ENCODE data around the gene DCP1B. TPM values are rescaled to one million over a fixed set of nuclear protein-coding genes. Genes with fewer than 3 reads are reported as not detected.

Gene DCP1B
- total and polyA plus RNA-seq, 2 donors (not counting 3 experiments of a cell fraction or from before 2014, with no cell fraction given): 11.2 to 19.8 TPM

GRCh38 chr12:2043054-2043453, 38.8 kb upstream of the DCP1B start:
- no peaks in the 10 kb centered on the region for H3K36me3 ChIP-seq (ENCODE audit: control insufficient read depth in 2 of 2, extremely low read depth in 1 of 2, insufficient read depth in 2 of 2, low read length in 2 of 2)
- H3K9me3 ChIP-seq (replicated peaks; ENCODE audit: control insufficient read depth, insufficient read depth, low read length): no peaks in the 10 kb centered on the region
- no TSS peak for BruUV-seq (replicated peaks)
- dilution Hi-C loops (cut with MboI; ENCODE audit: extremely low pct_ligation_motif_present, low sequenced_read_pairs) (no loop called here), intact Hi-C loops (cut with micrococcal nuclease) (no loop called here)
- TF ChIP-seq GATA2 (IDR thresholded peaks at IDR 0.05; ENCODE audit: insufficient read depth, insufficient read length, low read depth, low read length) (no peak), MAX (IDR thresholded peaks at IDR 0.05; ENCODE audit: insufficient read depth, insufficient read length) (no peak), CTCF (IDR thresholded peaks at IDR 0.05; ENCODE audit: extremely low read depth in 1 of 2, insufficient read depth in 1 of 2, low read depth in 1 of 2, low read length in 2 of 2) (no peak), POLR2AphosphoS5 (IDR thresholded peaks at IDR 0.05; ENCODE audit: insufficient read depth, low read depth, low read length) (no peak), EZH2 (IDR thresholded peaks at IDR 0.05; ENCODE audit: borderline replicate concordance, low read depth, low read length, severe bottlenecking) (no peak), FOS (IDR thresholded peaks at IDR 0.05; ENCODE audit: borderline replicate concordance, insufficient read depth, low read length) (no peak), MYC (IDR thresholded peaks at IDR 0.05; ENCODE audit: low read depth, low read length) (no peak), POLR2A (IDR thresholded peaks at IDR 0.05; ENCODE audit: low read depth, low read length) (no peak), JUN (IDR thresholded peaks at IDR 0.05; ENCODE audit: borderline replicate concordance, insufficient read depth, insufficient read length, low read depth) (no peak)
- H4K20me1 ChIP-seq (replicated peaks; ENCODE audit: control insufficient read depth, extremely low read depth, insufficient read depth, low read length): no peaks in the 10 kb centered on the region
- no peak overlapping the region for H3K4me3 ChIP-seq (replicated peaks in 1 of 3; ENCODE audit: insufficient read depth in 1 of 3, low read depth in 1 of 3, low read length in 3 of 3)
- no peaks in the 10 kb centered on the region for H3K79me2 ChIP-seq (ENCODE audit: control insufficient read depth, insufficient read depth, low read length)
- no peak overlapping the region for H2AFZ ChIP-seq (ENCODE audit: low read depth, low read length)
- FAIRE-seq (no peak), DNase-seq (ENCODE audit: low read depth, low spot score) (no peak)
- no peak overlapping the region for H3K27ac ChIP-seq (ENCODE audit: insufficient read depth, low read depth, low read length)
- H3K4me2 ChIP-seq (ENCODE audit: insufficient read depth, low read length): no peak overlapping the region
- no peaks in the 10 kb centered on the region for H3K4me1 ChIP-seq (ENCODE audit: control insufficient read depth, extremely low read depth, insufficient read depth, low read length)
- no peaks in the 10 kb centered on the region for H3K9me1 ChIP-seq (replicated peaks; ENCODE audit: control insufficient read depth, extremely low read depth, insufficient read depth, low read length)
- ChIA-PET POLR2A (no interaction called here), CTCF (interaction anchor here (1.9 kb wide), 1 partner anchor 9 kb away, joined by 5 read pairs; no protein-coding TSS in a partner anchor)
- H3K9ac ChIP-seq (replicated peaks; ENCODE audit: extremely low read depth, insufficient read depth, low read length): no peak overlapping the region
- H3K27me3 ChIP-seq (ENCODE audit: control insufficient read depth in 2 of 2, insufficient read depth in 2 of 2, low read length in 2 of 2): peaks cover 2 to 12% of the 10 kb centered on the region in 2 experiments

Data from endothelial cell of umbilical vein (primary cell).